Loucy (cell line): Measurements from ENCODE around the gene MACROD2.

Source experiments
- H2AFZ ChIP-seq: fragments of 200-600 bp; sonication (generic); 2 replicates; pipeline ENCODE4 v1.6.0; 2016; ENCODE audit warnings: antibody characterized with exemption, mild to moderate bottlenecking, low read length, moderate library complexity
- H3F3A ChIP-seq: fragments of 200-600 bp; 2 replicates; pipeline ENCODE4 v1.6.0; 2016; ENCODE audit warnings: antibody characterized with exemption, low read depth, mild to moderate bottlenecking
- H3K27me3 ChIP-seq: fragments of 200-600 bp; sonication (generic); 2 replicates; pipeline ENCODE4 v1.6.1; 2014; ENCODE audit warnings: low read length, mild to moderate bottlenecking; ENCODE audit not compliant: insufficient read depth, poor library complexity, severe bottlenecking
- H3K36me3 ChIP-seq: fragments of 200-600 bp; sonication (generic); 2 replicates; pipeline ENCODE4 v1.6.1; 2016; ENCODE audit warnings: low read length; ENCODE audit not compliant: insufficient read depth
- H3K4me1 ChIP-seq: fragments of 200-600 bp; sonication (generic); 2 replicates; pipeline ENCODE4 v1.5.1; 2014; ENCODE audit warnings: low read length, mild to moderate bottlenecking; ENCODE audit not compliant: insufficient read depth, poor library complexity, severe bottlenecking
- H3K4me2 ChIP-seq: fragments of 200-600 bp; sonication (generic); 2 replicates; pipeline ENCODE4 v1.6.0; 2014; ENCODE audit warnings: antibody characterized with exemption, low read length, low read depth, mild to moderate bottlenecking; ENCODE audit not compliant: poor library complexity, severe bottlenecking
- H3K4me3 ChIP-seq: fragments of 200-600 bp; sonication (generic); 2 replicates; pipeline ENCODE4 v1.5.1; 2014; ENCODE audit warnings: low read length, mild to moderate bottlenecking, mixed read lengths; ENCODE audit not compliant: poor library complexity, severe bottlenecking
- H3K79me2 ChIP-seq: fragments of 200-600 bp; sonication (generic); 2 replicates; pipeline ENCODE4 v1.6.1; 2014; ENCODE audit warnings: low read length; ENCODE audit not compliant: insufficient read depth
- H3K9ac ChIP-seq: fragments of 200-600 bp; sonication (generic); 2 replicates; pipeline ENCODE4 v1.6.0; 2014; ENCODE audit warnings: mild to moderate bottlenecking, low read depth, low read length, moderate library complexity; ENCODE audit not compliant: poor library complexity, severe bottlenecking
- H3K9me2 ChIP-seq: fragments of 200-600 bp; sonication (generic); replicated peaks from 2 replicates; pipeline ENCODE4 v1.6.1; 2016; ENCODE audit warnings: low read depth, low read length, mixed read lengths
- H3K9me3 ChIP-seq: fragments of 200-600 bp; sonication (generic); 2 replicates; pipeline ENCODE4 v1.6.1; 2014; ENCODE audit warnings: mild to moderate bottlenecking, antibody characterized with exemption, low read length, low read depth; ENCODE audit not compliant: insufficient read depth
- H4K20me1 ChIP-seq: fragments of 200-600 bp; sonication (generic); 2 replicates; pipeline ENCODE4 v1.6.0; 2014; ENCODE audit warnings: antibody characterized with exemption, low read length, mild to moderate bottlenecking; ENCODE audit not compliant: insufficient read depth, poor library complexity, severe bottlenecking
- CTCF ChIP-seq: fragments of 200-600 bp; sonication (generic); conservative IDR thresholded peaks from 2 replicates; pipeline ENCODE4 v1.5.1; 2014; ENCODE audit warnings: mild to moderate bottlenecking, antibody characterized with exemption, low read length
- EZH2phosphoT487 ChIP-seq: fragments of 200-600 bp; IDR thresholded peaks from 2 replicates; pipeline ENCODE4 v1.6.1; 2018; ENCODE audit warnings: antibody characterized with exemption, mild to moderate bottlenecking, moderate library complexity, borderline replicate concordance

The MACROD2 gene

DNA sequence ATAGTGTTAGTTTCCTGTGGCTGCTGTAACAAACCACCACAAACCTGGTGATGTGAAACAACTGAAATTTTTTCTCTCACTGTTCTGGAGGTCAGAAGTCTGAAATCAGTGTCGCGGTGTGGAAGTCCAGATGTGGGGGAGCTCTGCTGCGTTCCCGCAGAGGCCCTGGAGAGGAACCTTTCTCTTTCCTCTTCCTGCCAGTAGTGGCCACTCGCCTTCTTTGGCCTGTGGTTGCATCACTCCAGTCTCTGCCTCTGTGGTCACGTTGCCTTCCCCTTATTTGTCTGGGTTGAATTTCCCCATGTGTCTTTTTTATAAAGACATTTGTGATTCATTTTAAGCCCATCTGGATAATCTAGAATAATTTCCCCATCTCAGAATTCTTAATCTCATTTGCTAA lies 637.6 kb downstream of the MACROD2 start:
- Histone ChIP-seq H3K4me3 (no peak overlapping the region), H3K4me2 (no peak overlapping the region), H2AFZ (no peak overlapping the region), H3F3A (no peaks in the 10 kb centered on the region), H3K79me2 (no peaks in the 10 kb centered on the region), H3K9ac (no peak overlapping the region), H3K27me3 (no peaks in the 10 kb centered on the region), H3K9me3 (no peaks in the 10 kb centered on the region), H3K36me3 (no peaks in the 10 kb centered on the region), H3K4me1 (no peaks in the 10 kb centered on the region), H3K9me2 (no peaks in the 10 kb centered on the region; the same call in 1 of the 2 replicates), H4K20me1 (no peaks in the 10 kb centered on the region)
- TF ChIP-seq EZH2phosphoT487 (no peak), CTCF (no peak)

- H3K9ac ChIP-seq, result no peak overlapping the region
- H3K9me2 ChIP-seq, result no peaks in the 10 kb centered on the region; the same call in 1 of the 2 replicates
- no peaks in the 10 kb centered on the region for H3K36me3 ChIP-seq
- no peaks in the 10 kb centered on the region for H3K4me1 ChIP-seq
- H3K4me2 ChIP-seq, result no peak overlapping the region
- no peaks in the 10 kb centered on the region for H3K9me3 ChIP-seq
- no peak overlapping the region for H3K4me3 ChIP-seq
- H3K79me2 ChIP-seq, result no peaks in the 10 kb centered on the region
- no peaks in the 10 kb centered on the region for H3K27me3 ChIP-seq
- no peak overlapping the region for H2AFZ ChIP-seq
- H4K20me1 ChIP-seq, result no peaks in the 10 kb centered on the region
- TF ChIP-seq CTCF, result no peak
- TF ChIP-seq EZH2phosphoT487, result no peak
- H3F3A ChIP-seq, result no peaks in the 10 kb centered on the region
Observed at GRCh38 chr20:14633507-14633906, 638.2 kb downstream of the MACROD2 start.

DNA sequence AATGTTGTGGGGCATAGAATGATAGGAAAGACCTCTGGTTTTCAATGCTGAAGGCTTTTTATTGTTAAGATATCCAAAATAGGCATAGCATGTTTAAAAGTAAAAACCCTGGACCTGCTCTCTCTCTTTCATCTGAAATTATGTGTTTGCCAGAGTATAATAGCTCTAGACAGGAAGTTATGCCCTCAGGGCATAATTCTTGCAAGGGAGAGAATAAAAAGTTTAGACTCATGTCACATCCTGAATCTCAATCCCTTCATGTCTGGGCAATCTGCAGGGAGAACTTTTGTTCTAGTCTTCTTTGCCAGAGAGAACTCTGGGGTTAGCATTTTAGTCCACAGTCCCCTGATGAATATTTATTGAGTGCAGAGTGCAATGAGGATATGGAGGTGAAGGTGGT lies 639.3 kb downstream of the MACROD2 start:
- Histone ChIP-seq H3K79me2 (no peaks in the 10 kb centered on the region), H4K20me1 (no peaks in the 10 kb centered on the region), H3K4me1 (no peaks in the 10 kb centered on the region), H3K4me2 (no peak overlapping the region), H3F3A (no peaks in the 10 kb centered on the region), H3K9me3 (no peaks in the 10 kb centered on the region), H2AFZ (no peak overlapping the region), H3K36me3 (no peaks in the 10 kb centered on the region), H3K27me3 (no peaks in the 10 kb centered on the region), H3K4me3 (no peak overlapping the region), H3K9ac (no peak overlapping the region), H3K9me2 (no peaks in the 10 kb centered on the region; the same call in 1 of the 2 replicates)
- TF ChIP-seq EZH2phosphoT487 (no peak), CTCF (no peak)
